K562 (cell line): Measurements from ENCODE around the gene B9D2. TPM values are rescaled to one million over a fixed set of nuclear protein-coding genes. Genes with fewer than 3 reads are reported as not detected.

Source experiments
- C11orf30 ChIP-seq: fragments of 450-650 bp; IDR thresholded peaks from 2 replicates; pipeline ENCODE4 v1.6.1; 2016; ENCODE audit warnings: low read depth, mild to moderate bottlenecking
- CCNT2 ChIP-seq: IDR thresholded peaks from 2 replicates; pipeline ENCODE4 v1.6.1; 2011; ENCODE audit warnings: borderline replicate concordance, low read depth, mild to moderate bottlenecking, moderate library complexity, mixed read lengths, low read length; ENCODE audit not compliant: insufficient read length; ENCODE audit errors: extremely low read depth
- ELF2 ChIP-seq: fragments of 250-450 bp; sonication (Bioruptor Pico); IDR thresholded peaks from 2 replicates; pipeline ENCODE4 v1.5.0; 2021; ENCODE audit warnings: mild to moderate bottlenecking
- HOMEZ ChIP-seq: fragments of 250-450 bp; sonication (Bioruptor Pico); IDR thresholded peaks from 2 replicates; pipeline ENCODE4 v1.4.0; 2020; ENCODE audit warnings: mild to moderate bottlenecking, moderate library complexity
- MAZ ChIP-seq, 2 experiments: fragments of 450-650 bp in 1 of 2; sonication (generic) in 1 of 2; formaldehyde crosslinking; IDR thresholded peaks in 1 of 2; conservative IDR thresholded peaks in 1 of 2; 2 replicates each; pipeline versions ENCODE4 v1.4.0 to v1.5.0; 2020; ENCODE audit warnings: mild to moderate bottlenecking in 1 of 2, missing genetic modification reagents in 1 of 2
- MBD2 ChIP-seq: sonication (generic); IDR thresholded peaks from 2 replicates; pipeline ENCODE4 v1.6.1; 2016; ENCODE audit warnings: low read depth, borderline replicate concordance
- RB1 ChIP-seq: fragments of 450-650 bp; IDR thresholded peaks from 2 replicates; pipeline ENCODE4 v1.6.1; 2017; ENCODE audit warnings: low read depth, mild to moderate bottlenecking
- ZNF143 ChIP-seq: sonication (generic); formaldehyde crosslinking; IDR thresholded peaks from 2 replicates; pipeline ENCODE4 v1.9.0; 2022; ENCODE audit warnings: mild to moderate bottlenecking, missing genetic modification reagents
- ZNF175 ChIP-seq: fragments of 200-800 bp; sonication (Bioruptor generic); IDR thresholded peaks from 2 replicates; pipeline ENCODE4 v1.6.1; 2016; ENCODE audit warnings: low read depth, mild to moderate bottlenecking, missing genetic modification characterization, missing compliant biosample characterization
- ZNF384 ChIP-seq: IDR thresholded peaks from 2 replicates; pipeline ENCODE4 v1.6.1; 2012; ENCODE audit warnings: low read depth, low read length, improper control_type of control experiment
- ZSCAN32 ChIP-seq: fragments of 450-650 bp; formaldehyde crosslinking; IDR thresholded peaks from 2 replicates; pipeline ENCODE4 v1.4.0; 2020; ENCODE audit warnings: mild to moderate bottlenecking, moderate library complexity
- polyA plus RNA-seq, 8 experiments: library from polyadenylated mRNA; depleted of rRNA in 4 of 8; stranded (reverse) in 5 of 8; unstranded in 3 of 8; fragments of >200 nt; fragmentation: Nextera tagmentation in 2 of 8; fragmentation: Illumina TruSeq in 1 of 8; extraction: Ambion mirVana in 2 of 8; extraction: Trizol in 1 of 8; gene quantifications; 2 replicates each; pipeline versions ENCODE4 v1.2.1 to v1.2.3, GENCODE V29; 2011 to 2014; ENCODE audit warnings: inconsistent platforms in 1 of 8, missing spikeins in 1 of 8
- total RNA-seq, 7 experiments: library from RNA; depleted of rRNA in 6 of 7; stranded (reverse); fragments of >200 nt in 6 of 7; fragmentation: Illumina TruSeq in 2 of 7; extraction: Trizol in 2 of 7; gene quantifications; 2 replicates each; pipeline versions ENCODE4 v1.2.1 to v1.2.3, GENCODE V29; 2011 to 2021; ENCODE audit warnings: low replicate concordance in 1 of 7
- TF ChIP-seq, protein P1 (sequence below): IDR thresholded peaks from 2 replicates; pipeline ENCODE4 v1.6.1; 2011; ENCODE audit warnings: borderline replicate concordance, low read depth, mild to moderate bottlenecking, moderate library complexity, low read length; ENCODE audit not compliant: insufficient read depth, poor library complexity, severe bottlenecking
- TF ChIP-seq, protein P2 (sequence below): fragments of 450-650 bp; IDR thresholded peaks from 2 replicates; pipeline ENCODE4 v1.7.1; 2018; ENCODE audit warnings: mild to moderate bottlenecking, low read depth; ENCODE audit not compliant: partially characterized antibody
- TF ChIP-seq, protein P3 (sequence below): fragments of 450-650 bp; formaldehyde crosslinking; conservative IDR thresholded peaks from 2 replicates; pipeline ENCODE4 v1.4.0; 2022; ENCODE audit warnings: mild to moderate bottlenecking, missing genetic modification characterization
- TF ChIP-seq, protein P4 (sequence below), 3 experiments: IDR thresholded peaks in 2 of 3; conservative IDR thresholded peaks in 1 of 3; 2 replicates each; pipeline ENCODE4 v1.5.1; 2011 to 2012; ENCODE audit warnings: low read length in 3 of 3, mild to moderate bottlenecking in 3 of 3, control low read depth in 2 of 3, improper control_type of control experiment in 1 of 3, inconsistent platforms in 1 of 3, low read depth in 1 of 3, mixed read lengths in 1 of 3, moderate library complexity in 1 of 3; ENCODE audit not compliant: insufficient read depth in 2 of 3

B9D2 gene
- total and polyA plus RNA-seq, 9 of the 15 experiments (the other 6 are each of a cell fraction or from before 2014, with no cell fraction given), result 0.83 to 6.9 (median 2.8) TPM

DNA sequence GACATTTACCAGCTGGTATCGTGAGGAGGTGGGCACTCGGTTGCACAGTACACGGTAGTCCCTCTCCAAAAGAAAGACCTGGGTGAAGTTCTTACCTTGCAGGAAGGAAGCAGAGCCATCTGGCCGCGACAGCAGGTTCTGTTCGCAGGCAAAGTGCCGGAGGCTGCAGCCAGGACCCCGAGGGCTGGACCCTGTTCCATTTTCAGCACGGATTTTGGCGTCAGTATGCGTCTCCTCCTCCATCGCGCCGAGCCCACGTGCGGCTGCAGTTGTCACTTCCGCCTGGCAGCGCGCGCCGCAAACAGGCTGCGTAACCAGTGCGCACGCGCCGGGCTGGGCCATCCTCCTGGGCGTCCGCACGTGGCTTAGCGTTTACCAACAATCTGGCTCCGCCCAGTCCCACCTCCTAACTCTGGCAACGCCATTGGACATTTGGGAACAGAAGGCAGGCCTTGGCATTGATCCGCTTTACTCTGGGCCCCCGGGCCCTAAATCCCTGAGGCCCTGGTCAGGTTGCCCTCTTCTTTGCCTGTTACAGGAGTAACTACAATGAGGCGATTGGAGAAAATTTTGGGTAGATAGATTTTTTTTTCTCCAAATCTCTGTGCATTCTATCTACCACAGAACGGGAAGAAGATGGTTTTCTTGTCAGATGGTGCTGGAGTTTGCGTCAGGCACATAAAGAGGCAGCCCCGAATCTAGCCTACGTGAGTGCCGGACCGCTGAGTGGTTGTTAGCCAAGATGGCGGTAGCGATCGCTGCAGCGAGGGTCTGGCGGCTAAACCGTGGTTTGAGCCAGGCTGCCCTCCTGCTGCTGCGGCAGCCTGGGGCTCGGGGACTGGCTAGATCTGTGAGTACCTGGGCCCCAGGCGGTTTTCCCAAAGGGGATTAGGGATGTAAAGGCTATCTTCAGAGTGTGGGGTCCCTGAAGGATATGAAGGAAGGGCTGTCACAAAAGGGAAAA is 33.4 kb upstream of the B9D2 start, which contains the start of the genes BCKDHA and EXOSC5 (continued):
- TF ChIP-seq, protein P1, sequence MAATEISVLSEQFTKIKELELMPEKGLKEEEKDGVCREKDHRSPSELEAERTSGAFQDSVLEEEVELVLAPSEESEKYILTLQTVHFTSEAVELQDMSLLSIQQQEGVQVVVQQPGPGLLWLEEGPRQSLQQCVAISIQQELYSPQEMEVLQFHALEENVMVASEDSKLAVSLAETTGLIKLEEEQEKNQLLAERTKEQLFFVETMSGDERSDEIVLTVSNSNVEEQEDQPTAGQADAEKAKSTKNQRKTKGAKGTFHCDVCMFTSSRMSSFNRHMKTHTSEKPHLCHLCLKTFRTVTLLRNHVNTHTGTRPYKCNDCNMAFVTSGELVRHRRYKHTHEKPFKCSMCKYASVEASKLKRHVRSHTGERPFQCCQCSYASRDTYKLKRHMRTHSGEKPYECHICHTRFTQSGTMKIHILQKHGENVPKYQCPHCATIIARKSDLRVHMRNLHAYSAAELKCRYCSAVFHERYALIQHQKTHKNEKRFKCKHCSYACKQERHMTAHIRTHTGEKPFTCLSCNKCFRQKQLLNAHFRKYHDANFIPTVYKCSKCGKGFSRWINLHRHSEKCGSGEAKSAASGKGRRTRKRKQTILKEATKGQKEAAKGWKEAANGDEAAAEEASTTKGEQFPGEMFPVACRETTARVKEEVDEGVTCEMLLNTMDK, result no peak
- peak; percentile 60; the same call in 1 of the 2 replicates for TF ChIP-seq RB1
- TF ChIP-seq, protein P2, sequence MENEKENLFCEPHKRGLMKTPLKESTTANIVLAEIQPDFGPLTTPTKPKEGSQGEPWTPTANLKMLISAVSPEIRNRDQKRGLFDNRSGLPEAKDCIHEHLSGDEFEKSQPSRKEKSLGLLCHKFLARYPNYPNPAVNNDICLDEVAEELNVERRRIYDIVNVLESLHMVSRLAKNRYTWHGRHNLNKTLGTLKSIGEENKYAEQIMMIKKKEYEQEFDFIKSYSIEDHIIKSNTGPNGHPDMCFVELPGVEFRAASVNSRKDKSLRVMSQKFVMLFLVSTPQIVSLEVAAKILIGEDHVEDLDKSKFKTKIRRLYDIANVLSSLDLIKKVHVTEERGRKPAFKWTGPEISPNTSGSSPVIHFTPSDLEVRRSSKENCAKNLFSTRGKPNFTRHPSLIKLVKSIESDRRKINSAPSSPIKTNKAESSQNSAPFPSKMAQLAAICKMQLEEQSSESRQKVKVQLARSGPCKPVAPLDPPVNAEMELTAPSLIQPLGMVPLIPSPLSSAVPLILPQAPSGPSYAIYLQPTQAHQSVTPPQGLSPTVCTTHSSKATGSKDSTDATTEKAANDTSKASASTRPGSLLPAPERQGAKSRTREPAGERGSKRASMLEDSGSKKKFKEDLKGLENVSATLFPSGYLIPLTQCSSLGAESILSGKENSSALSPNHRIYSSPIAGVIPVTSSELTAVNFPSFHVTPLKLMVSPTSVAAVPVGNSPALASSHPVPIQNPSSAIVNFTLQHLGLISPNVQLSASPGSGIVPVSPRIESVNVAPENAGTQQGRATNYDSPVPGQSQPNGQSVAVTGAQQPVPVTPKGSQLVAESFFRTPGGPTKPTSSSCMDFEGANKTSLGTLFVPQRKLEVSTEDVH, result peak; percentile 60
- TF ChIP-seq ZNF384, result no peak
- peak; percentile 91 for TF ChIP-seq C11orf30
- no peak for TF ChIP-seq ZNF175 (CRISPR knock-in tag)
- TF ChIP-seq MAZ (CRISPR knock-in tag; conservative IDR thresholded peaks at IDR 0.05 in 1 of 2, IDR thresholded peaks at IDR 0.05 in 1 of 2), result peak in 1 of 2 experiments; percentile 59; a peak in 3 of 4 replicates
- no peak for TF ChIP-seq HOMEZ (CRISPR knock-in tag)
- TF ChIP-seq, protein P3, sequence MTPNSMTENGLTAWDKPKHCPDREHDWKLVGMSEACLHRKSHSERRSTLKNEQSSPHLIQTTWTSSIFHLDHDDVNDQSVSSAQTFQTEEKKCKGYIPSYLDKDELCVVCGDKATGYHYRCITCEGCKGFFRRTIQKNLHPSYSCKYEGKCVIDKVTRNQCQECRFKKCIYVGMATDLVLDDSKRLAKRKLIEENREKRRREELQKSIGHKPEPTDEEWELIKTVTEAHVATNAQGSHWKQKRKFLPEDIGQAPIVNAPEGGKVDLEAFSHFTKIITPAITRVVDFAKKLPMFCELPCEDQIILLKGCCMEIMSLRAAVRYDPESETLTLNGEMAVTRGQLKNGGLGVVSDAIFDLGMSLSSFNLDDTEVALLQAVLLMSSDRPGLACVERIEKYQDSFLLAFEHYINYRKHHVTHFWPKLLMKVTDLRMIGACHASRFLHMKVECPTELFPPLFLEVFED (CRISPR knock-in tag), result peak; percentile 74; the same call in 1 of the 2 replicates
- TF ChIP-seq ELF2 (CRISPR knock-in tag), result peak; percentile 85
- no peak for TF ChIP-seq ZNF143 (CRISPR knock-in tag)
- TF ChIP-seq MBD2, result peak; percentile 53; the same call in 1 of the 2 replicates
- TF ChIP-seq, protein P4, sequence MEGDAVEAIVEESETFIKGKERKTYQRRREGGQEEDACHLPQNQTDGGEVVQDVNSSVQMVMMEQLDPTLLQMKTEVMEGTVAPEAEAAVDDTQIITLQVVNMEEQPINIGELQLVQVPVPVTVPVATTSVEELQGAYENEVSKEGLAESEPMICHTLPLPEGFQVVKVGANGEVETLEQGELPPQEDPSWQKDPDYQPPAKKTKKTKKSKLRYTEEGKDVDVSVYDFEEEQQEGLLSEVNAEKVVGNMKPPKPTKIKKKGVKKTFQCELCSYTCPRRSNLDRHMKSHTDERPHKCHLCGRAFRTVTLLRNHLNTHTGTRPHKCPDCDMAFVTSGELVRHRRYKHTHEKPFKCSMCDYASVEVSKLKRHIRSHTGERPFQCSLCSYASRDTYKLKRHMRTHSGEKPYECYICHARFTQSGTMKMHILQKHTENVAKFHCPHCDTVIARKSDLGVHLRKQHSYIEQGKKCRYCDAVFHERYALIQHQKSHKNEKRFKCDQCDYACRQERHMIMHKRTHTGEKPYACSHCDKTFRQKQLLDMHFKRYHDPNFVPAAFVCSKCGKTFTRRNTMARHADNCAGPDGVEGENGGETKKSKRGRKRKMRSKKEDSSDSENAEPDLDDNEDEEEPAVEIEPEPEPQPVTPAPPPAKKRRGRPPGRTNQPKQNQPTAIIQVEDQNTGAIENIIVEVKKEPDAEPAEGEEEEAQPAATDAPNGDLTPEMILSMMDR (IDR thresholded peaks at IDR 0.05 in 2 of 3, conservative IDR thresholded peaks at IDR 0.05 in 1 of 3; ENCODE audit: insufficient read depth in 2 of 3, low read depth in 1 of 3, low read length in 3 of 3), result no peak
- 0 out of 2 replicates have a peak, but pooled peaks have one; percentile 36 for TF ChIP-seq ZSCAN32 (CRISPR knock-in tag)
- peak; percentile 69 for TF ChIP-seq CCNT2
